HG03066 (cell line): ENCODE results near the gene CRADD.
"Not testable (repeated sequence)": the region's sequence is repeated elsewhere in the genome, so short reads cannot be mapped to it uniquely, and the experiment has no call there.

ENCODE experiments used
- ATAC-seq: cut with Tn5 transposase; IDR thresholded peaks from one replicate; pipeline ENCODE4 v1.9.1; 2021; ENCODE audit warnings: low read depth; ENCODE audit not compliant: unreplicated experiment

The CRADD gene

DNA sequence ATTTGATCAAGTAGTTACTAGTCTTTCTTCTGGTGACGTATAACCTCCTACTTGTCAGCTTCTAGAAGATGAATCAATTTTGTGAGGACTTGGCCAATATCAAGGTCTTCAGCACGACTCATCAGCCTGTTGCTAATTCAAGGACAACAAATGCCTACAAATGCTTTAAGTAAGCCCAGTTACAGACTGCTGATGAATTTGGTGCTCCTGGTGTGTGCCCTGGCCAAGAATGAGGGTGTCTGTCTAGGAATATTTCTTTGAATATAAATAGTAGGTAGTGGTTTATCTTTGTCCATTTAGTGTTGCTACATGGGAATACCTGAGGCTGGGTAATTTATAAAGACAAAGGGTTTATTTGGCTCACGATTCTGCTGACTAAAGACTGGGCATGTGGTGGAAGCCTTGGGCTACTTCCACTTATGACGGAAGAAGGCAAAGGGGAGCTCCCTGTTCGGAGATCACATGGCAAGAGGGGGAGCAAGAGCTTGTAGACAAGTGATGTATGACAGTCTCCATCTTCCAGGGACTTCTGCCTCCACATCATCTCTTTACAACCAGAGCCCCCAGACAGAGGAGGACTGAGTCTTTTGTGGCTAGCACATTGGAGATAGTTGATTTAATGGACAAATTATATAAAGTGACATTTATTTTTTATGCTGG is 180.2 kb downstream of the CRADD start:
- no peak for ATAC-seq

DNA sequence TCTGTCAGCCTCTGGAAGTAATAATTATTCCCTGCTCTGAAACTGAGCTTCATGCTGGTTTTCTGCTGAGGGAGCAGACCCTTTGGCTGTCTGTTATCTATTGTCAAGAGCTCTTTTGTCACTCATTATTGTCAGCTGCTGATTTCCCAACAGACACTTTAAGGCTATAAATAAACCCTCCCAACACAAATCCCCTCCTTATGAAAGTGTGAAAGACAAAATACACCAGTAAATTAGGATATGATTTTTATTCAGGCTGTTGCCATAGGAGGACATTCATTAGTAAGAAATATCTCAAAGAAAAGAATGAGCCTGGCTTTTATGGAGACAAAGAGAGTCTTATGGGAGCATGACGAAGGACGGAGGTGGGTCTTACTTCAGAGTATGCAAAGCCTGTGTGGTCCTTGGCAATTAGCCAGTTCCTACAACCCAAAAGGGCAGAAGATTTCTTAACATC is 180.8 kb downstream of the CRADD start:
- ATAC-seq = no peak

- ATAC-seq = no peak
Observed at GRCh38 chr12:93860668-93861373, 183.6 kb downstream of the CRADD start.

DNA sequence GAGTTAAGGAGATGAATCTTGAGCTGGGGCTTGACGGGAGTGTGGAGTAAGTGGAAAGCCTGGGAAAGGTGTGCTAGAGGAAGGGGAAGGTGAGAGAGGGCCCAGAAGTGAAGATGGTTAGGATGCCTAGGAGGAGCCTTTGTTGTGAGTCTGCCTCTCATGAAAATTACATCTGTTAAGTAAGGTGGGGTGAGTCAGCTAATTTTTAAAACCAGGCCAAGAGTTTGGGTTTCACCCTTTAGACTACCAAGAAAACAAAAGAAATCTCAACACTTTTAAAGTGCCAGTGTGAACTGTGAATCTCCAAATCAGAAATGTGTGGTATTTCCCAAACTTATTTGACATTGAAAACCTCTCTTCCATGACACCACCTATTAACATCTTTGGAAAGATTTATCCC is 185.2 kb downstream of the CRADD start:
- no peak for ATAC-seq

GRCh38 chr12:93865751-93866150 is 188.6 kb downstream of the CRADD start:
- no peak for ATAC-seq

GRCh38 chr12:93868771-93869170 is 191.6 kb downstream of the CRADD start:
- ATAC-seq = no peak

- ATAC-seq = no peak
Observed at GRCh38 chr12:93870020-93870795, 193.0 kb downstream of the CRADD start.

DNA sequence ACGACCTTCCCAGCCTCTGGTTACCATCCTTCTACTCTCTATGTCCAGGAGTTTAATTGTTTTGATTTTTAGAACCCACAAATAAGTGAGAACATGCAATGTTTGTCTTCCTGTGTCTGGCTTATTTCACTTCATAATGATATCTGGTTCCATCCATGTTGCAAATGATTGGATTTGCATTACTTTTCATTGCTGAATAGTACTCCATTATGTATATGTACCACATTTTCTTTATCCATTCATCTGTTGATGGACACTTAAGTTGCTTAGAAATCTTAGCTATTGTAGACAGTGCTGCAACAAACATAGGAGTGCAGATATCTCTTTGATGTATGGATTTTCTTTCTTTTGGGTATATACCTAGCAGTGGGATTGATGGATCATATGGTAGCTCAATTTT is 194.4 kb downstream of the CRADD start:
- ATAC-seq = not testable (repeated sequence)

- ATAC-seq = no peak
Observed at GRCh38 chr12:93873561-93873960, 196.4 kb downstream of the CRADD start.

DNA sequence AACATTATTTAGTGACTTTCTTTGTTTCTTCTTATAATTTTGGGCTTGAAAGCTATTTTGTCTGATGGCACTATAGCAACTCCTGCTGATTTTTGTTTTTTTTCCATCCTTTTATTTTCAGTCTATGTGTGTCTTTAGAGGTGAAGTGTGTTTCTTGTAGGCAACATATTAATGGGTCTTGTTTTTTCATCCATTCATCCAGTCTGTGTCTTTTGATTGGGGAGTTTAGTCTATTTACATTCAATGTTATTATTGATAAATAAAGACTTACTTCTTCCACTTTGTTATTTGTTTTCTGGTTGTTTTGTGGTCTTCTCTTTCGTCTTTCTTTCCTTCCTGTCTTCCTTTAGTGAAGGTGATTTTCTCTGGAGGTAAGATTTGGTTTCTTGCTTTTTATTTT is 198.0 kb downstream of the CRADD start:
- no peak for ATAC-seq

DNA sequence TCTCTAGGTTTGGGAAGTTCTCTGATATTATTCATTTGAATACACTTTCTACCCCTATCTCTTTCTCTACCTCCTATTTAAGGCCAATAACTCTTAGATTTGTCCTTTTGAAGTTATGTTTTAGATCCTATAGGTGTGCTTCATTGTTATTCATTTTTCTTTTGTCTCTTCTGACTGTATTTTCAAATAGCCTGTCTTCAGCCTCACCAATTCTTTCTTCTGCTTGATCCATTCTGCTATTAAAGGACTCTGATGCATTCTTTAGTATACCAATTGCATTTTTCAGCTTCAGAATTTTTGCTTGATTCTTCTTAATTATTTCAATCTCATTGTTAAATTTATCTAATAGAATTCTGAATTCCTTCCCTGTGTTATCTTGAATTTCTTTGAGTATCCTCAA is 199.2 kb downstream of the CRADD start:
- no peak for ATAC-seq

GRCh38 chr12:93877446-93877845 is 200.3 kb downstream of the CRADD start:
- ATAC-seq = no peak

- ATAC-seq = no peak
Observed at GRCh38 chr12:93879476-93880421, 202.6 kb downstream of the CRADD start.

GRCh38 chr12:93880853-93881522 is 203.8 kb downstream of the CRADD start:
- no peak for ATAC-seq

- ATAC-seq = no peak
Observed at GRCh38 chr12:93882763-93883162, 205.6 kb downstream of the CRADD start.

- no peak for ATAC-seq
Observed at GRCh38 chr12:93883436-93884154, 206.4 kb downstream of the CRADD start.

DNA sequence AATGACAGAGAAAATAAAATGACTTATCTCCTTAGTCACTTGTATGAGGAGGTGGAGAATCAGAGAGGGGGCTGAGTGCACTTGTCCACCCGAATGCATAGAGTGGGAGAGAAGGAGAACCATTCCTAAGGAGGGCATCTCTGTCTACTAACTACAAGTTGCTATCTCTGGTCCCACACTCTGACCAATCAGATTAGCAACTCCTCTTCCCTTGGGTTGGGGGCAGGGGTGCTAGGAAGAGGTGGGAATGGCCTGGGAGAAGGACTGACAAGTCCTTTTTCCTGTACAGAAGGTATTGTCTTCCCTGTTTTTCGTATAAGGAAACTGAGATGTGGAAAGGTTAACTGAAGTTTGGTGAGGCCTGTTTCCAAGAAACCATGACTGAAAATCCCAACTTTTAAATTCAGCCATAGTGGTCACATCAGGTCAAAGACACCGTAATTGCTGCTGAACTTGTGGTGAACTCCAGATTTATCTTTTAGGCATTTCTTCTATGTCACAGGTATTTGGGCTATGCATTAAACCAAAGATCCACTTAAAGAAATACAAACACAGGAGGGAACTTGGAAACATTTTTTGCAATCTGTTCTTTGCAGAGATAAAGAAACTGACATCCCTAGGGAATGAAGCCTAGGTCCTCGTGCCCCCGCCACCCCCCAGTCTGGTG is 207.8 kb downstream of the CRADD start:
- ATAC-seq = no peak

GRCh38 chr12:93885973-93886532 is 208.9 kb downstream of the CRADD start:
- ATAC-seq = not testable (repeated sequence)
